Heart right ventricle (tissue), 16 donors: ENCODE measurements around the gene ROBO1. TPM values are rescaled to one million over a fixed set of nuclear protein-coding genes. Genes with fewer than 3 reads are reported as not detected.

ENCODE experiments used
- ATAC-seq, 8 donors: fragments of 200-7000 bp; cut with Tn5 transposase; one replicate each; pipeline ENCODE4 v1.9.1; 2020; ENCODE audit warnings: mild to moderate bottlenecking in 8 of 8, moderate library complexity in 8 of 8, moderate number of reproducible peaks in 1 of 8
- DNase-seq, 2 donors: peaks; one replicate each; pipeline ENCODE4 v3.0.0-alpha.2; 2020
- H3K27ac ChIP-seq, 10 donors: fragments of 200-600 bp; sonication (generic) in 2 of 10; one replicate each; pipeline versions ENCODE4 v1.5.0 to v1.8.0; 2020 to 2022; ENCODE audit warnings: mild to moderate bottlenecking in 3 of 10
- H3K27me3 ChIP-seq, 7 donors: fragments of 200-600 bp; one replicate each; pipeline ENCODE4 v1.8.0; 2021 to 2022; ENCODE audit warnings: mild to moderate bottlenecking in 2 of 7
- H3K36me3 ChIP-seq, 9 donors: fragments of 200-600 bp; sonication (generic) in 1 of 9; one replicate each; pipeline versions ENCODE4 v1.5.0 to v1.8.0; 2020 to 2022; ENCODE audit warnings: mild to moderate bottlenecking in 2 of 9
- H3K4me1 ChIP-seq, 9 donors: fragments of 200-600 bp; sonication (generic) in 1 of 9; one replicate each; pipeline versions ENCODE4 v1.5.0 to v1.8.0; 2020 to 2022; ENCODE audit warnings: mild to moderate bottlenecking in 4 of 9
- H3K4me3 ChIP-seq, 10 donors: fragments of 200-600 bp; sonication (generic) in 2 of 10; one replicate each; pipeline versions ENCODE4 v1.5.0 to v1.8.0; 2020 to 2022; ENCODE audit warnings: mild to moderate bottlenecking in 7 of 10, moderate library complexity in 2 of 10
- H3K9me3 ChIP-seq, 11 donors: fragments of 200-600 bp in 10 of 11; sonication (generic) in 2 of 11; one replicate each; pipeline versions ENCODE4 v1.5.0 to v1.8.0; 2013 to 2022; ENCODE audit warnings: mild to moderate bottlenecking in 2 of 11, control low read depth in 1 of 11, moderate library complexity in 1 of 11
- CTCF ChIP-seq, 9 donors: fragments of 200-600 bp; sonication (generic) in 2 of 9; IDR thresholded peaks; one replicate each; pipeline versions ENCODE4 v1.5.0 to v1.8.0; 2021 to 2022; ENCODE audit warnings: antibody characterized with exemption in 9 of 9, mild to moderate bottlenecking in 5 of 9, moderate library complexity in 1 of 9
- WGBS, 2 donors: extraction: QIAGEN DNeasy Blood & Tissue Kit; methylation state at CpG; one replicate each; pipeline ENCODE4 v1.1.7; 2013; ENCODE audit warnings: inconsistent platforms in 1 of 2; 5-methylcytosine and 5-hydroxymethylcytosine counted together
- intact Hi-C, 10 donors: fragments of 100-400 bp; cut with DNase I; formaldehyde crosslinking; loops; one replicate each; pipeline versions ENCODE4 v1.11.1 to v1.14.2; 2022
- polyA plus RNA-seq, 2 donors: library from polyadenylated mRNA; stranded (reverse); fragments of 200-250 nt; gene quantifications; one replicate each; pipeline ENCODE4 v1.2.3, GENCODE V29; 2013
- total RNA-seq, 10 donors: library from RNA; stranded (reverse); fragmentation: NEBNext Ultra II Directional in 3 of 10; extraction: Animal tissue kit (Norgen Biotek cat#: 25700) in 3 of 10; gene quantifications; one replicate each; pipeline versions ENCODE4 v1.2.1 to v1.2.4, GENCODE V29; 2021 to 2023
- donor health status: Arrhythmogenic right ventricular cardiomyopathy.
- donor health status: ischemic (EF 13 %, LVEDD 7.1; RV severe dilation, severe dysfunction).
- donor health status: healthy with polysubstance abuse.
- donor health status: DM: no; HTN: yes; CAD: no.
- donor health status: DM: no; HTN: no; CAD: no.
- donor health status: ischemic (EF 25% LVEDD 6.9; RV normal size, moderate dysfunction).
- donor health status: ischemic (EF 25% LVEDD 5.7; RV mildly dilated, moderate dysfunction).
- donor health status: healthy.
- donor health status: DM: yes; HTN: yes; CAD: no.
- donor health status: Ischemic cardiomyopathy.
- donor health status: ischemic (EF 35%, LVEDD 5.7; RV mildly dilated, moderate dysfunction).
- donor health status: nonischemic (EF 11% LVEDD 7.7; RV severe dilation, severe dysfunction).
- donor health status: DM: yes; HTN: yes; CAD: no.
- donor health status: PGD.
- donor health status: ischemic (EF 29% LVEDD 5.4; RV normal size, mild dysfunction).
- donor health status: nonischemic (EF 23%, LVEDD 6.1; RV moderate dilation, normal function).

Gene ROBO1
- total and polyA plus RNA-seq, 12 donors = 2.8 to 13.9 (median 5.6) TPM

DNA sequence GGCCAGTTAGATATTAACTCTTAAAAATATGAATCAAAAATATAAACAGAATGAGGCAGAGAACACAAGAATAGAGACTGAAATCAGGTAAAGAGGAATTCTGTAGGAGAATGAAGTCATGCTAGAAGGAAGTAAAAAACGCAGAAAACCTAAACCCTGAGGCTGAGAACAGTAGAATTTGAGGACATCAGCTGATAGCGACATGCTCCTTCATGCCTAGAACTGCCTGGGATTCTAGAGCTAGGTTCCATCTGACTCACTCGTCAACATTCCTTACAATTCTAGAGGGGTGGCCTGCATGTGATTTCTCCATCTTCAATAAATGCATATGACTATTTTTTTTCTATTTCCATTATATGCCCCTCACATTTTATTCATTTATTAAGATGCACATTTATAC, 343.0 kb downstream of the ROBO1 start:
- no peaks in the 10 kb centered on the region for H3K4me1 ChIP-seq
- peaks cover 0 to 11% (median 0%) of the 10 kb centered on the region in 11 donors for H3K9me3 ChIP-seq
- intact Hi-C loops = no loop called here
- no peak overlapping the region for H3K27ac ChIP-seq
- WGBS, 2 donors = 81 to 92% methylated on average over 3 of the region's 3 CpGs
- no peaks in the 10 kb centered on the region for H3K36me3 ChIP-seq
- DNase-seq (no peak), ATAC-seq (no peak)
- no peak for TF ChIP-seq CTCF (IDR thresholded peaks at IDR 0.05)
- no peaks in the 10 kb centered on the region for H3K27me3 ChIP-seq
- no peak overlapping the region for H3K4me3 ChIP-seq

GRCh38 chr3:79423417-79423816, 344.4 kb downstream of the ROBO1 start:
- Histone ChIP-seq H3K4me3 (no peak overlapping the region), H3K36me3 (no peaks in the 10 kb centered on the region), H3K27me3 (no peaks in the 10 kb centered on the region), H3K4me1 (no peaks in the 10 kb centered on the region), H3K9me3 (peaks cover 0 to 11% (median 0%) of the 10 kb centered on the region in 11 donors), H3K27ac (no peak overlapping the region)
- ATAC-seq = no peak
- TF ChIP-seq CTCF (IDR thresholded peaks at IDR 0.05) = no peak
- no peak for DNase-seq
- 84 to 87% methylated on average over 5 of the region's 5 CpGs for WGBS, 2 donors
- intact Hi-C loops = no loop called here

DNA sequence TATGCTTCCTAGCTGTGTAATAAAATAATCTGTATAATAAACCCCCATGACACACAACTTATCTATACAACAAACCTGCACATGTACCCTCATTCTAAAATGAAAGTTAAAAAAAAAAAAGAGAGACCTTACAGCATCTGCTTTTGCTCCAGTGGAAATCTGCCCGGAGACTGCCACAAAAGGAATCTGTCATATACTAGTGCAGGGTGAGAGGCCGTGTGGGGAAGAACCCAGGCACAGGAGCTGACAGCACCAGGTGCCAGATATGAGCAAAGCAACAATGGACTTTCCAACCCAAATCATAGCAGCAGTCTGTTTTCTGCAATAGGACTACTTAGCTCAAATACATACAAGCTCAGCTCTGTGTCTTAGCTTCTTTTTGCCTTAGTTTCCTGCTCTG, 346.5 kb downstream of the ROBO1 start:
- intact Hi-C loops = no loop called here
- TF ChIP-seq CTCF (IDR thresholded peaks at IDR 0.05) = no peak
- H3K27me3 ChIP-seq = no peaks in the 10 kb centered on the region
- no peak overlapping the region for H3K4me3 ChIP-seq
- WGBS, 2 donors = 28 to 33% methylated on average over 2 of the region's 2 CpGs
- H3K4me1 ChIP-seq = no peaks in the 10 kb centered on the region
- no peaks in the 10 kb centered on the region for H3K36me3 ChIP-seq
- no peak overlapping the region for H3K27ac ChIP-seq
- no peak for DNase-seq
- H3K9me3 ChIP-seq = no peaks in the 10 kb centered on the region
- ATAC-seq = no peak

- no peaks in the 10 kb centered on the region for H3K4me1 ChIP-seq
- 36 to 38% methylated on average over 7 of the region's 7 CpGs for WGBS, 2 donors
- DNase-seq (no peak), ATAC-seq (peak in 1 of 8 donors; percentile 37)
- H3K27ac ChIP-seq = no peak overlapping the region
- no peaks in the 10 kb centered on the region for H3K9me3 ChIP-seq
- TF ChIP-seq CTCF (IDR thresholded peaks at IDR 0.05) = no peak
- no peaks in the 10 kb centered on the region for H3K27me3 ChIP-seq
- H3K36me3 ChIP-seq = no peaks in the 10 kb centered on the region
- no peak overlapping the region for H3K4me3 ChIP-seq
- intact Hi-C loops = no loop called here
Observed at GRCh38 chr3:79418855-79419621, 348.8 kb downstream of the ROBO1 start.
